ENCODE measurements around the gene SELENOV.

GRCh38 chr19:39497996-39498797 lies 16.7 kb upstream of the SELENOV start:
- TF ChIP-seq EZH2 (IDR thresholded peaks at IDR 0.05; ENCODE audit: insufficient read depth, poor library complexity, severe bottlenecking) (peak; percentile 47), EZH2phosphoT487 (IDR thresholded peaks at IDR 0.05; ENCODE audit: insufficient read depth, low read depth) (no peak)

All from GM23248 (cell line).